ENCODE data around the gene LTBP2. TPM values are rescaled to one million over a fixed set of nuclear protein-coding genes. Genes with fewer than 3 reads are reported as not detected.
"Not testable (repeated sequence)": the region's sequence is repeated elsewhere in the genome, so short reads cannot be mapped to it uniquely, and the experiment has no call there.

Gene LTBP2
- total and polyA plus RNA-seq, 5 donors from 2014 or later, result 0.02 to 0.54 (median 0.17) TPM

- Histone ChIP-seq H3K27me3 (ENCODE audit: control insufficient read depth, insufficient read depth, low read length) (no peaks in the 10 kb centered on the region), H3K4me3 (ENCODE audit: low read depth, low read length) (no peak overlapping the region), H3K27ac (ENCODE audit: insufficient read depth, low read length, poor library complexity, severe bottlenecking) (no peak overlapping the region), H3K9me3 (ENCODE audit: control insufficient read depth in 2 of 2, low read length in 2 of 2) (no peaks in the 10 kb centered on the region), H3K4me1 (ENCODE audit: control insufficient read depth, insufficient read depth, low read length, poor library complexity, severe bottlenecking) (no peaks in the 10 kb centered on the region), H3K36me3 (ENCODE audit: control insufficient read depth, insufficient read depth, low read length) (no peaks in the 10 kb centered on the region)
- no peaks in the 10 kb centered on the region for H3K36me3 Mint-ChIP-seq
- ATAC-seq (ENCODE audit: low read depth in 2 of 2) (no peak), DNase-seq (no peak)
- H3K27ac Mint-ChIP-seq, result no peak overlapping the region
- H3K4me3 Mint-ChIP-seq, result no peak overlapping the region
- H3K4me1 Mint-ChIP-seq, result no peaks in the 10 kb centered on the region
- H3K27me3 Mint-ChIP-seq, result peaks cover 6% of the 10 kb centered on the region
- H3K9me3 Mint-ChIP-seq, result no peaks in the 10 kb centered on the region
These were observed 69.9 kb downstream of the LTBP2 start for GRCh38 chr14:74542056-74542685.

GRCh38 chr14:74541225-74541624, 70.8 kb downstream of the LTBP2 start:
- ATAC-seq (ENCODE audit: low read depth in 2 of 2) (no peak), DNase-seq (no peak)
- Mint-ChIP-seq H3K27me3 (peaks cover 6% of the 10 kb centered on the region), H3K4me3 (no peak overlapping the region), H3K36me3 (no peaks in the 10 kb centered on the region), H3K9me3 (no peaks in the 10 kb centered on the region), H3K27ac (no peak overlapping the region), H3K4me1 (no peaks in the 10 kb centered on the region)
- no peak overlapping the region for H3K4me3 ChIP-seq (ENCODE audit: low read depth, low read length)
- no peaks in the 10 kb centered on the region for H3K9me3 ChIP-seq (ENCODE audit: control insufficient read depth in 2 of 2, low read length in 2 of 2)
- no peaks in the 10 kb centered on the region for H3K27me3 ChIP-seq (ENCODE audit: control insufficient read depth, insufficient read depth, low read length)
- no peak overlapping the region for H3K27ac ChIP-seq (ENCODE audit: insufficient read depth, low read length, poor library complexity, severe bottlenecking)
- no peaks in the 10 kb centered on the region for H3K36me3 ChIP-seq (ENCODE audit: control insufficient read depth, insufficient read depth, low read length)
- H3K4me1 ChIP-seq (ENCODE audit: control insufficient read depth, insufficient read depth, low read length, poor library complexity, severe bottlenecking), result no peaks in the 10 kb centered on the region

- no peaks in the 10 kb centered on the region for H3K9me3 Mint-ChIP-seq
- DNase-seq (no peak), ATAC-seq (ENCODE audit: low read depth in 2 of 2) (no peak)
- H3K36me3 Mint-ChIP-seq, result no peaks in the 10 kb centered on the region
- H3K4me3 ChIP-seq (ENCODE audit: low read depth, low read length), result no peak overlapping the region
- H3K27me3 ChIP-seq (ENCODE audit: control insufficient read depth, insufficient read depth, low read length), result no peaks in the 10 kb centered on the region
- H3K27ac Mint-ChIP-seq, result no peak overlapping the region
- H3K27ac ChIP-seq (ENCODE audit: insufficient read depth, low read length, poor library complexity, severe bottlenecking), result no peak overlapping the region
- no peak overlapping the region for H3K4me3 Mint-ChIP-seq
- no peaks in the 10 kb centered on the region for H3K4me1 Mint-ChIP-seq
- no peaks in the 10 kb centered on the region for H3K36me3 ChIP-seq (ENCODE audit: control insufficient read depth, insufficient read depth, low read length)
- no peaks in the 10 kb centered on the region for H3K9me3 ChIP-seq (ENCODE audit: control insufficient read depth in 2 of 2, low read length in 2 of 2)
- H3K4me1 ChIP-seq (ENCODE audit: control insufficient read depth, insufficient read depth, low read length, poor library complexity, severe bottlenecking), result no peaks in the 10 kb centered on the region
- peaks cover under 1% of the 10 kb centered on the region for H3K27me3 Mint-ChIP-seq
These were observed 72.5 kb downstream of the LTBP2 start for GRCh38 chr14:74539503-74539902.

- DNase-seq (no peak), ATAC-seq (ENCODE audit: low read depth in 2 of 2) (no peak)
- peaks cover 0 to under 1% (median 0%) of the 10 kb centered on the region in 4 donors for H3K4me1 Mint-ChIP-seq
- Histone ChIP-seq H3K4me3 (ENCODE audit: low read depth, low read length) (no peak overlapping the region), H3K4me1 (ENCODE audit: control insufficient read depth, insufficient read depth, low read length, poor library complexity, severe bottlenecking) (no peaks in the 10 kb centered on the region), H3K27ac (ENCODE audit: insufficient read depth, low read length, poor library complexity, severe bottlenecking) (no peak overlapping the region), H3K9me3 (ENCODE audit: control insufficient read depth in 2 of 2, low read length in 2 of 2) (no peaks in the 10 kb centered on the region), H3K27me3 (ENCODE audit: control insufficient read depth, insufficient read depth, low read length) (no peaks in the 10 kb centered on the region), H3K36me3 (ENCODE audit: control insufficient read depth, insufficient read depth, low read length) (no peaks in the 10 kb centered on the region)
- no peaks in the 10 kb centered on the region for H3K9me3 Mint-ChIP-seq
- no peaks in the 10 kb centered on the region for H3K36me3 Mint-ChIP-seq
- no peaks in the 10 kb centered on the region for H3K27me3 Mint-ChIP-seq
- H3K4me3 Mint-ChIP-seq, result no peak overlapping the region
- peak overlapping the region in 1 of 3 donors; percentile 40 for H3K27ac Mint-ChIP-seq
These were observed 73.3 kb downstream of the LTBP2 start for GRCh38 chr14:74538411-74539391.

GRCh38 chr14:74536336-74536735, 75.7 kb downstream of the LTBP2 start:
- not testable (repeated sequence) for H3K9me3 ChIP-seq (ENCODE audit: control insufficient read depth in 2 of 2, low read length in 2 of 2); H3K27ac ChIP-seq (ENCODE audit: insufficient read depth, low read length, poor library complexity, severe bottlenecking); H3K27ac Mint-ChIP-seq; H3K27me3 Mint-ChIP-seq; H3K27me3 ChIP-seq (ENCODE audit: control insufficient read depth, insufficient read depth, low read length); H3K4me3 ChIP-seq (ENCODE audit: low read depth, low read length); H3K4me3 Mint-ChIP-seq; DNase-seq; ATAC-seq (ENCODE audit: low read depth in 2 of 2); H3K36me3 ChIP-seq (ENCODE audit: control insufficient read depth, insufficient read depth, low read length); H3K36me3 Mint-ChIP-seq; H3K4me1 ChIP-seq (ENCODE audit: control insufficient read depth, insufficient read depth, low read length, poor library complexity, severe bottlenecking); H3K4me1 Mint-ChIP-seq; H3K9me3 Mint-ChIP-seq

GRCh38 chr14:74535756-74536325, 76.2 kb downstream of the LTBP2 start:
- Mint-ChIP-seq H3K9me3 (peaks cover 0 to 1% (median 0%) of the 10 kb centered on the region in 7 donors), H3K27ac (no peak overlapping the region), H3K4me3 (no peak overlapping the region), H3K36me3 (no peaks in the 10 kb centered on the region), H3K4me1 (peaks cover 0 to 2% (median 1%) of the 10 kb centered on the region in 4 donors), H3K27me3 (peaks cover 5% of the 10 kb centered on the region)
- Histone ChIP-seq H3K27ac (ENCODE audit: insufficient read depth, low read length, poor library complexity, severe bottlenecking) (no peak overlapping the region), H3K4me1 (ENCODE audit: control insufficient read depth, insufficient read depth, low read length, poor library complexity, severe bottlenecking) (no peaks in the 10 kb centered on the region), H3K36me3 (ENCODE audit: control insufficient read depth, insufficient read depth, low read length) (no peaks in the 10 kb centered on the region), H3K9me3 (ENCODE audit: control insufficient read depth in 2 of 2, low read length in 2 of 2) (no peaks in the 10 kb centered on the region), H3K27me3 (ENCODE audit: control insufficient read depth, insufficient read depth, low read length) (no peaks in the 10 kb centered on the region), H3K4me3 (ENCODE audit: low read depth, low read length) (no peak overlapping the region)
- DNase-seq (no peak), ATAC-seq (ENCODE audit: low read depth in 2 of 2) (no peak)

GRCh38 chr14:74533576-74533975, 78.5 kb downstream of the LTBP2 start:
- peaks cover 0 to 2% (median 1%) of the 10 kb centered on the region in 4 donors for H3K4me1 Mint-ChIP-seq
- no peak for ATAC-seq (ENCODE audit: low read depth in 2 of 2)
- Histone ChIP-seq H3K4me1 (ENCODE audit: control insufficient read depth, insufficient read depth, low read length, poor library complexity, severe bottlenecking) (no peaks in the 10 kb centered on the region), H3K27ac (ENCODE audit: insufficient read depth, low read length, poor library complexity, severe bottlenecking) (no peak overlapping the region), H3K36me3 (ENCODE audit: control insufficient read depth, insufficient read depth, low read length) (no peaks in the 10 kb centered on the region), H3K4me3 (ENCODE audit: low read depth, low read length) (no peak overlapping the region), H3K27me3 (ENCODE audit: control insufficient read depth, insufficient read depth, low read length) (no peaks in the 10 kb centered on the region), H3K9me3 (ENCODE audit: control insufficient read depth in 2 of 2, low read length in 2 of 2) (no peaks in the 10 kb centered on the region)
- H3K9me3 Mint-ChIP-seq, result peaks cover 0 to 1% (median 0%) of the 10 kb centered on the region in 7 donors
- H3K4me3 Mint-ChIP-seq, result no peak overlapping the region
- no peak for DNase-seq
- no peaks in the 10 kb centered on the region for H3K36me3 Mint-ChIP-seq
- H3K27me3 Mint-ChIP-seq, result peaks cover 5% of the 10 kb centered on the region
- no peak overlapping the region for H3K27ac Mint-ChIP-seq
